Urothelium cell line (cell line): ENCODE results near the gene AGAP1.
"Not testable (repeated sequence)": the region's sequence is repeated elsewhere in the genome, so short reads cannot be mapped to it uniquely, and the experiment has no call there.

ENCODE experiments used
- DNase-seq: peaks from one replicate; pipeline ENCODE4 v3.0.0; 2011; ENCODE audit warnings: low spot score, mixed read lengths
- FAIRE-seq: peaks from 2 replicates; lab custom pipeline; 2011; peaks lifted over from hg19 to GRCh38; lab: Jason Lieb, UNC

Gene AGAP1

GRCh38 chr2:236062806-236063205 lies 569.0 kb downstream of the AGAP1 start:
- FAIRE-seq, DNase-seq: not testable (repeated sequence)

- FAIRE-seq = no peak
Measured at GRCh38 chr2:236063994-236064393, 570.2 kb downstream of the AGAP1 start.

GRCh38 chr2:236065314-236066160 lies 571.7 kb downstream of the AGAP1 start:
- FAIRE-seq (no peak), DNase-seq (no peak)

More at GRCh38 chr2:236063994-236064393, 570.2 kb downstream of the AGAP1 start:
- DNase-seq = no peak

GRCh38 chr2:236070236-236070635 lies 576.4 kb downstream of the AGAP1 start:
- no peak for DNase-seq

GRCh38 chr2:236073246-236073645 lies 579.4 kb downstream of the AGAP1 start:
- no peak for DNase-seq
- no peak for FAIRE-seq

More at GRCh38 chr2:236070236-236070635, 576.4 kb downstream of the AGAP1 start:
- FAIRE-seq = no peak

GRCh38 chr2:236073867-236074655 lies 580.2 kb downstream of the AGAP1 start:
- DNase-seq (no peak), FAIRE-seq (no peak)

GRCh38 chr2:236075802-236076201 lies 582.0 kb downstream of the AGAP1 start:
- no peak for DNase-seq
- FAIRE-seq = no peak

GRCh38 chr2:236078297-236079255 lies 584.7 kb downstream of the AGAP1 start:
- DNase-seq (peak; percentile 87), FAIRE-seq (peak; percentile 9)

- no peak for FAIRE-seq
- DNase-seq = no peak
Measured at GRCh38 chr2:236080412-236080811, 586.6 kb downstream of the AGAP1 start.

GRCh38 chr2:236081171-236081570 lies 587.3 kb downstream of the AGAP1 start:
- FAIRE-seq (no peak), DNase-seq (no peak)

GRCh38 chr2:236082061-236082460 lies 588.2 kb downstream of the AGAP1 start:
- no peak for FAIRE-seq

GRCh38 chr2:236083934-236084333 lies 590.1 kb downstream of the AGAP1 start:
- DNase-seq (no peak), FAIRE-seq (no peak)

More at GRCh38 chr2:236082061-236082460, 588.2 kb downstream of the AGAP1 start:
- DNase-seq = no peak

GRCh38 chr2:236085211-236085610 lies 591.4 kb downstream of the AGAP1 start:
- DNase-seq = no peak
- FAIRE-seq = no peak

- DNase-seq (no peak), FAIRE-seq (no peak)
Measured at GRCh38 chr2:236085647-236086046, 591.8 kb downstream of the AGAP1 start.

GRCh38 chr2:236086403-236086970 lies 592.6 kb downstream of the AGAP1 start:
- FAIRE-seq (no peak), DNase-seq (no peak)

- no peak for FAIRE-seq
- no peak for DNase-seq
Measured at GRCh38 chr2:236086971-236087465, 593.2 kb downstream of the AGAP1 start.

GRCh38 chr2:236088368-236089057 lies 594.7 kb downstream of the AGAP1 start:
- no peak for DNase-seq

GRCh38 chr2:236089271-236090026 lies 595.6 kb downstream of the AGAP1 start:
- FAIRE-seq (no peak), DNase-seq (no peak)

More at GRCh38 chr2:236088368-236089057, 594.7 kb downstream of the AGAP1 start:
- no peak for FAIRE-seq

GRCh38 chr2:236090027-236090382 lies 596.2 kb downstream of the AGAP1 start:
- DNase-seq (no peak), FAIRE-seq (no peak)
